Activated CD4-positive, alpha-beta T cell treated with anti-CD3 and anti-CD28 coated beads, Interleukin-2, amount 10 ng/mL, durations not matched to agents 24 days and 14 days (primary cell): ENCODE data around the gene TBC1D9. TPM values are rescaled to one million over a fixed set of nuclear protein-coding genes. Genes with fewer than 3 reads are reported as not detected.

Experiments used
- DNase-seq: peaks from one replicate; pipeline ENCODE4 v3.0.0; 2022
- H3K27ac Mint-ChIP-seq: one replicate; pipeline ENCODE4 v1.8.0; 2022; ENCODE audit warnings: mild to moderate bottlenecking, mixed read lengths
- H3K27me3 Mint-ChIP-seq: one replicate; pipeline ENCODE4 v1.8.0; 2022; ENCODE audit warnings: mixed read lengths
- H3K36me3 Mint-ChIP-seq: one replicate; pipeline ENCODE4 v1.8.0; 2022; ENCODE audit warnings: low read depth, mild to moderate bottlenecking, mixed read lengths
- H3K4me1 Mint-ChIP-seq: one replicate; pipeline ENCODE4 v1.8.0; 2021; ENCODE audit warnings: mixed read lengths
- H3K4me3 Mint-ChIP-seq: one replicate; pipeline ENCODE4 v1.8.0; 2022; ENCODE audit warnings: mild to moderate bottlenecking, moderate library complexity, mixed read lengths
- H3K9me3 Mint-ChIP-seq: one replicate; pipeline ENCODE4 v1.8.0; 2021; ENCODE audit warnings: mixed read lengths
- intact Hi-C: fragments of 100-400 bp; cut with micrococcal nuclease; formaldehyde crosslinking; loops from one replicate; pipeline ENCODE4 v1.15.1; 2023
- total RNA-seq: library from RNA; stranded (reverse); gene quantifications from 2 replicates; pipeline ENCODE4 v1.2.3, GENCODE V29; 2022

TBC1D9 gene
- total RNA-seq, 1 donor from 2014 or later, result not detected

GRCh38 chr4:140637836-140638235, 118.3 kb downstream of the TBC1D9 start:
- no peak overlapping the region for H3K27ac Mint-ChIP-seq
- DNase-seq, result peak; percentile 78
- H3K4me1 Mint-ChIP-seq, result no peaks in the 10 kb centered on the region
- H3K9me3 Mint-ChIP-seq, result no peaks in the 10 kb centered on the region
- H3K27me3 Mint-ChIP-seq, result peaks cover 2% of the 10 kb centered on the region
- H3K36me3 Mint-ChIP-seq, result no peaks in the 10 kb centered on the region
- intact Hi-C loops, result loop anchor here (1.0 to 10.0 kb wide), 2 partner anchors 113 to 278 kb away; partner anchors contain the start of gene ELMOD2
- no peak overlapping the region for H3K4me3 Mint-ChIP-seq

DNA sequence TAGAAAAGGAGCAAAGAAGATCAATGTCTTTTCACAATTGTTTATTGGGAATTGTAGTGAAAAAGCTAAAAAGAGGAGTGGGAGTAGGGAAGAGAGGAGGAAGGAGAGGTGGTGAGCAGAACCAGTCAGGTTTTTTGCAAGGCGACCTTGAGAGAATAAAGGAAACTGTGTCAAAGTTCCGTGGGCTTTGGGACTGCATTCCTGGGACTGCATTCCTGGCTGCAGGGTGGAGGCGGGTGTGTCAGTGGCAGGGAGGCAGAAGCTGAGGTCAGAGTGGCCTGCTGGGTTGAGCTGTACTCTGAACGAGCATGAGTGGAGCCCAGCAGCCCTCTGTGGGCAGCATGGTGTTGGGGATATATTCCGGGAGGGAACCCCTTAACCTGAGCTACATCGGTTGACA, 120.6 kb downstream of the TBC1D9 start:
- no peak for DNase-seq

DNA sequence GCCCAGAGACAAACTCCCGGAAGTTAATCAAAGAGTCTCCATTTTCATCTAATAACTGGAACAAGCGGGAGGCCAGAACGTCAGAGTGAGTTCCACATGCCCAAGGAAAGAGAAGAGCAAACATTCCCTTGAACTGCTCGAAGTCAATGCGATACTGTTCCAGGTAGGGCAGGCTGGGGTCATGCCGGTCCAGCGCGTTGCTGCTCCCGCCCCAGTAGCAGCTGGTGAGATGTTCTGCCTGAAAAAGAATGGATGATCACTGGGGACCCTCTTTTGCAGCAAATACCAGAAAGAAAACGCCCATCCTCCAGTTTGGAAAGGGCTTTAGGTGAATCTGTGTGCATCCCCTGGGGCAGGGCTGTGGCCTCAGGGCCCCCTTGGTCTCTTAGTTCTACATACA, 122.2 kb downstream of the TBC1D9 start:
- intact Hi-C loops, result loop anchor here (10.0 kb wide), 1 partner anchor 109 kb away; the partner anchor contains the start of gene ELMOD2
- peaks cover 4% of the 10 kb centered on the region for H3K27me3 Mint-ChIP-seq
- no peak for DNase-seq
- H3K36me3 Mint-ChIP-seq, result no peaks in the 10 kb centered on the region
- no peak overlapping the region for H3K4me3 Mint-ChIP-seq
- H3K27ac Mint-ChIP-seq, result no peak overlapping the region
- no peaks in the 10 kb centered on the region for H3K4me1 Mint-ChIP-seq
- H3K9me3 Mint-ChIP-seq, result no peaks in the 10 kb centered on the region

More for the DNA sequence above, 120.6 kb downstream of the TBC1D9 start:
- Mint-ChIP-seq H3K36me3 (no peaks in the 10 kb centered on the region), H3K27ac (no peak overlapping the region), H3K4me3 (no peak overlapping the region), H3K4me1 (no peaks in the 10 kb centered on the region), H3K27me3 (peaks cover 2% of the 10 kb centered on the region), H3K9me3 (no peaks in the 10 kb centered on the region)
- intact Hi-C loops, result loop anchor here (10.0 kb wide), 1 partner anchor 111 kb away; the partner anchor contains the start of gene ELMOD2

GRCh38 chr4:140633124-140633523, 123.1 kb downstream of the TBC1D9 start:
- intact Hi-C loops, result loop anchor here (10.0 kb wide), 1 partner anchor 108 kb away; the partner anchor contains the start of gene ELMOD2
- no peaks in the 10 kb centered on the region for H3K36me3 Mint-ChIP-seq
- no peak overlapping the region for H3K4me3 Mint-ChIP-seq
- no peak for DNase-seq
- H3K9me3 Mint-ChIP-seq, result no peaks in the 10 kb centered on the region
- H3K27me3 Mint-ChIP-seq, result peaks cover 4% of the 10 kb centered on the region
- H3K4me1 Mint-ChIP-seq, result no peaks in the 10 kb centered on the region
- no peak overlapping the region for H3K27ac Mint-ChIP-seq

DNA sequence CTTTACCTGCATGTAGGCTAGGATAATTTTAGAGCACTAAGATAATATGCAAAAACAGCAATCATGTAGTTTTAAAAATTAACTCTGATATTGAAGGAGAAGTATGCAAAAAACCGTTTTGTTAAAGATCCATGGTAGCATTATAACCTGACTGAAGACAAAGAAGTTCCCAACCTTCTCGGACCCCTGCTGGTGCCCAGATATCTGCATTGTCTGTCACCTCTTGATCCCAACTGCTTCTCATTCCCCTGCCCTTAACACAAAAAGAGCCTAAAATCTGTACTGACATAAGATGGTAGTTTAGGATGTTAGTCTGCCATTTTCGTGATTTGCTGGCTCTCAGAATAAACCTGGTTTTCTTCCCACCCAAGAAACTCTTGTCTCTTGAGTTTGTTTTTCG, 125.9 kb downstream of the TBC1D9 start:
- H3K4me3 Mint-ChIP-seq, result no peak overlapping the region
- peaks cover 10% of the 10 kb centered on the region for H3K27me3 Mint-ChIP-seq
- no peaks in the 10 kb centered on the region for H3K9me3 Mint-ChIP-seq
- H3K36me3 Mint-ChIP-seq, result no peaks in the 10 kb centered on the region
- H3K4me1 Mint-ChIP-seq, result no peaks in the 10 kb centered on the region
- intact Hi-C loops, result loop anchor here (10.0 kb wide), 1 partner anchor 105 kb away; the partner anchor contains the start of gene ELMOD2
- DNase-seq, result no peak
- no peak overlapping the region for H3K27ac Mint-ChIP-seq

DNA sequence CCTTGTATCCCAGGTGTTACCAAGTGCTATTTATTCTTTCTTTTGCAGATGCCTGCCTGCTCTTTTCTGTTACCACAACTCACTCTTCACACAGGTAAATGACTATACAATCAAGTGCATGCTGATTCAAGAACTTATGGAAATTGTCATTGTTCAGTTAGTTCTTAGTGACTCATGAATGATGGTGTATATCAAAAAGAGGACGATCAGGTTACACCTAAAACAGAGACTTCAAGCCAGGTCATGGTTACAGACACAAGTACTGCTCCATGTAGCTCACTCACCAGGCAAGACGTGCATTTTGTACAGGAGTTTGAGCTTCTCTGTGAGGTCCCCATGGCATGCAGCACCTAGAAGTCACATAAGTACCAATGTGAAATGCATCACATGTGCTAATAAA, 128.2 kb downstream of the TBC1D9 start:
- H3K27ac Mint-ChIP-seq, result no peak overlapping the region
- no peak overlapping the region for H3K4me3 Mint-ChIP-seq
- no peak for DNase-seq
- H3K4me1 Mint-ChIP-seq, result no peaks in the 10 kb centered on the region
- intact Hi-C loops, result no loop called here
- H3K9me3 Mint-ChIP-seq, result no peaks in the 10 kb centered on the region
- no peaks in the 10 kb centered on the region for H3K36me3 Mint-ChIP-seq
- peaks cover 10% of the 10 kb centered on the region for H3K27me3 Mint-ChIP-seq

GRCh38 chr4:140626661-140627376, 129.4 kb downstream of the TBC1D9 start:
- Mint-ChIP-seq H3K4me1 (no peaks in the 10 kb centered on the region), H3K4me3 (no peak overlapping the region), H3K27ac (no peak overlapping the region), H3K27me3 (peaks cover 10% of the 10 kb centered on the region), H3K9me3 (no peaks in the 10 kb centered on the region), H3K36me3 (no peaks in the 10 kb centered on the region)
- intact Hi-C loops, result no loop called here
- no peak for DNase-seq

DNA sequence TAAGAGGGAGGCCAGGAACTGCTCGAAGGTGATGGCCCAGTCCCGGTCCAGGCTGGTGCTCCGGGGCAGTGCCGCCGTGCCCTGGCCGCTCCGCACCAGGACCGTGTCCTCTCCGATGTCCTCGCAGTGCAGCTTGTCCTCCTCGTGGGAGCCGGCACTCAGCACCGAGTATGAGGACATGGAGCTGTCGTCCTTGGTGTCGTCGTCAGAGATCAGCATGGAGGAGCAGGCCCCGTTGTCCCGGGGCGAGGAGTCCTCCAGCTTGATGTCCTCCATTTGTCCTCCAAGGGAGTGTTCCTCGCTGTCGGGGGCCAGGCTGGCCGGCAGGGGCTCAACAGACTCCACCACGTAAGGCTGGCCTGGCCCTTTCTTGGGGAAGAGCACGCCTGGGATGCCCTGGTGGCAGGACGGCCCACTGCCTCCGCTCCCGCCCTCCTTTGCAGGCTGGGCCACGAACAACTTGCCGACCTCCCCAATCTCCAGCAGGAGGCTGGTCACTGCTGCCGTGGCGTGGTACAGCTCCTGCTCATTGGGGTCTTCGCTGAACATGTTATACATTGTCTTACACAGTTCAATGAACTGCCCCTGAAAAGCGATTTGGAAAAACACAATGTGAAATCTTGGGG, 133.7 kb downstream of the TBC1D9 start:
- Mint-ChIP-seq H3K9me3 (no peaks in the 10 kb centered on the region), H3K4me1 (no peaks in the 10 kb centered on the region), H3K27ac (no peak overlapping the region), H3K27me3 (peaks cover 4% of the 10 kb centered on the region), H3K36me3 (no peaks in the 10 kb centered on the region), H3K4me3 (no peak overlapping the region)
- intact Hi-C loops, result no loop called here
- DNase-seq, result no peak

DNA sequence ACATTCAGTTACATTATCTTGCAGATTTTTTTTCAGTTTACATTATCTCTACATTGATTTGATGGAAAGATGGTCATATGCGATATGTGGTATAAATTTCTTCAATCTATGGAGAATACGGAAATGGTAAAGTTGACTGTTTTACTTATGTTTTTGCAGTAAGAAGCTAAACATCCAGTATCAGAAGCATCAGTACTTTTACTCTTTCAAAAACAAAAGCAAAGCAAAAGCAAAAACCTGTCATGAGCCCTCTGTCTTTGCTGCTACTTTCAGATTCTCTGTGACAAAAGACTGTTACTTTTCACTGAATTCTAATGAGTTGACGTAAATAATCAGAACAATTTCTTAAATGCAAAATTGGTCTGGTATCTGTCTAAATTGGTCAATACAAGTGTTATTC, 135.0 kb downstream of the TBC1D9 start:
- no peak overlapping the region for H3K27ac Mint-ChIP-seq
- intact Hi-C loops, result no loop called here

DNA sequence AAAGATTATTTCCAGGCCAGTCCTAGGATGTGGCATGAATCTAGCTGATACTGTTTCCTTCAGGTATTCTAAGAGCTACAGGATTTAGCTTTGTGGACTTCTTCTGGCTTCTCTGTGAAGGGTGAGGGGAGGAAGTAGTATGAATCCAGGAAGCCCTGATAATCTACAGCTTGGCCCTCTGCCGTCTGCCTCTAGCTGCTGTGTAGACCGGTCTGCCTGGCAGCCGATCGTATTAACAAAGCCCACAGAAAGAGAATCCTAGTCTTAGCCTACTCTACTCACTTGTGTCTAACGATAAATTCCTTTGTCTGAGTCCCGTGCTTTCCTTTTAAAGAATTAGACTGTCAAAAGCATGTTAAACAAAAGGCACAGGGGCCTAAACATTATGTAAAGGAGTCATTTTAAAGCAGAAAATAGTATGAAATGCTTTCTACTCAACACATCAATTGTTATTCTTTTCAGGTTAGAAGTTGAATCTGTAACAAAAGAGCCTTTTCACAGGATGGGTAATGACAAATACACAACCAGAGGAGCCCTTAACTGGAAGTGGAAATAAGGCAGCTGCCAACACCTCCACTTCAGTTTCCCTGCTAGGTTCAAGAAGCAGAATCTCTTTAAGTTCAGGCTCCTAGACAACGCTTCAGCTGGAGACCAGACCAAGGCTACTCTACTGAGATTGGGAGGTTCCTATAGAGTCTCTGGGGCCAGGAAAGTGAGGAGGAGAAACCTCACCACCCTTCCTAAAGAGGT, 138.5 kb downstream of the TBC1D9 start:
- no peak overlapping the region for H3K4me3 Mint-ChIP-seq
- DNase-seq, result no peak
- no peaks in the 10 kb centered on the region for H3K36me3 Mint-ChIP-seq
- peaks cover 3% of the 10 kb centered on the region for H3K27me3 Mint-ChIP-seq
- no peaks in the 10 kb centered on the region for H3K9me3 Mint-ChIP-seq
- H3K27ac Mint-ChIP-seq, result no peak overlapping the region
- intact Hi-C loops, result no loop called here
- H3K4me1 Mint-ChIP-seq, result no peaks in the 10 kb centered on the region

More for the DNA sequence above, 135.0 kb downstream of the TBC1D9 start:
- no peaks in the 10 kb centered on the region for H3K4me1 Mint-ChIP-seq
- H3K9me3 Mint-ChIP-seq, result no peaks in the 10 kb centered on the region
- no peak for DNase-seq
- H3K36me3 Mint-ChIP-seq, result no peaks in the 10 kb centered on the region
- H3K27me3 Mint-ChIP-seq, result no peaks in the 10 kb centered on the region
- H3K4me3 Mint-ChIP-seq, result no peak overlapping the region

GRCh38 chr4:140615451-140615850, 140.7 kb downstream of the TBC1D9 start:
- intact Hi-C loops, result no loop called here

DNA sequence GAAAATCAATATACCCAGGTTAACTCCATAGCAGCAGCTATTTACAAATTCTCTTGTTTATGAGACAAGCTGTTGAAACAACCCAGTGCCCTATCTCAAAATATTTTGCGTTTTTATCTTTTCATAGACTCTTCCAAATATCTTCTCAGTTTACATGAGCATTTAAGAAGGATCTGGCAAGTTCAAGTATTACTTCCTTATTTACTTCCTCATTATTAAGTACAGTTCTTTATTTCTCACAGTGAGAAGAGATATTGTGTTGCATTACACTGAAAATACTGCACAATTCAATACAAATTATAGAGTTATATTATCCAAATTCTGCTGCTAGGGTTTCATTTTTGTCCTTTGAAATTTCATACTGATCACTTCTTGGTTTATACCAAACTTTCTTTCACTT, 143.8 kb downstream of the TBC1D9 start:
- H3K4me3 Mint-ChIP-seq, result no peak overlapping the region
- H3K36me3 Mint-ChIP-seq, result no peaks in the 10 kb centered on the region
- no peak for DNase-seq
- H3K27me3 Mint-ChIP-seq, result peaks cover 12% of the 10 kb centered on the region
- intact Hi-C loops, result no loop called here
- H3K9me3 Mint-ChIP-seq, result no peaks in the 10 kb centered on the region
- H3K27ac Mint-ChIP-seq, result no peak overlapping the region
- H3K4me1 Mint-ChIP-seq, result no peaks in the 10 kb centered on the region

More at GRCh38 chr4:140615451-140615850, 140.7 kb downstream of the TBC1D9 start:
- Mint-ChIP-seq H3K4me1 (no peaks in the 10 kb centered on the region), H3K27ac (no peak overlapping the region), H3K36me3 (no peaks in the 10 kb centered on the region), H3K4me3 (no peak overlapping the region), H3K27me3 (peaks cover 8% of the 10 kb centered on the region), H3K9me3 (no peaks in the 10 kb centered on the region)
- DNase-seq, result no peak

GRCh38 chr4:140611854-140612253, 144.3 kb downstream of the TBC1D9 start:
- H3K9me3 Mint-ChIP-seq, result no peaks in the 10 kb centered on the region
- H3K27ac Mint-ChIP-seq, result no peak overlapping the region
- H3K36me3 Mint-ChIP-seq, result no peaks in the 10 kb centered on the region
- H3K27me3 Mint-ChIP-seq, result peaks cover 12% of the 10 kb centered on the region
- intact Hi-C loops, result no loop called here
- no peak overlapping the region for H3K4me3 Mint-ChIP-seq
- H3K4me1 Mint-ChIP-seq, result no peaks in the 10 kb centered on the region
- no peak for DNase-seq
